Right lobe of liver (tissue), 6 donors: Measurements from ENCODE around the gene TEDC1. TPM values are rescaled to one million over a fixed set of nuclear protein-coding genes. Genes with fewer than 3 reads are reported as not detected.

Source experiments
- ATAC-seq, 4 donors: fragments of 200-7000 bp; cut with Tn5 transposase; one replicate each; pipeline ENCODE4 v1.9.1; 2020; ENCODE audit warnings: mild to moderate bottlenecking in 4 of 4, moderate library complexity in 4 of 4
- DNase-seq, 3 donors: peaks; one replicate each; pipeline ENCODE4 v3.0.0-alpha.2; 2020
- H3K27ac ChIP-seq, 3 donors: fragments of 200-600 bp; one replicate each; pipeline ENCODE4 v1.8.0; 2022
- H3K27me3 ChIP-seq, 2 donors: fragments of 200-600 bp; one replicate each; pipeline ENCODE4 v1.8.0; 2022
- H3K36me3 ChIP-seq, 4 donors: fragments of 200-600 bp; sonication (generic) in 1 of 4; one replicate each; pipeline versions ENCODE4 v1.5.1 to v1.8.0; 2017 to 2022; ENCODE audit warnings: control low read depth in 1 of 4
- H3K4me1 ChIP-seq, 4 donors: fragments of 200-600 bp; sonication (generic) in 1 of 4; one replicate each; pipeline versions ENCODE4 v1.5.1 to v1.8.0; 2017 to 2022; ENCODE audit warnings: control low read depth in 1 of 4
- H3K4me3 ChIP-seq, 3 donors: fragments of 200-600 bp; one replicate each; pipeline ENCODE4 v1.8.0; 2022
- H3K9me3 ChIP-seq, 4 donors: fragments of 200-600 bp; sonication (generic) in 1 of 4; one replicate each; pipeline versions ENCODE4 v1.5.1 to v1.8.0; 2017 to 2022; ENCODE audit warnings: control low read depth in 1 of 4
- CTCF ChIP-seq, 4 donors: fragments of 200-600 bp in 3 of 4; fragments of 450-650 bp in 1 of 4; IDR thresholded peaks; one replicate each; pipeline versions ENCODE4 v1.5.1 to v1.8.0; 2016 to 2022; ENCODE audit warnings: antibody characterized with exemption in 4 of 4, mild to moderate bottlenecking in 2 of 4
- POLR2A ChIP-seq: fragments of 450-650 bp; IDR thresholded peaks from one replicate; pipeline ENCODE4 v1.6.1; 2017; ENCODE audit warnings: antibody characterized with exemption, mild to moderate bottlenecking
- WGBS: methylation state at CpG from one replicate; pipeline ENCODE4 v1.1.6; 2018; ENCODE audit warnings: low coverage, low lambda C conversion rate; ENCODE audit not compliant: insufficient coverage; ENCODE audit errors: missing lambda C conversion rate; 5-methylcytosine and 5-hydroxymethylcytosine counted together
- intact Hi-C, 2 donors: fragments of 100-400 bp; cut with DNase I; formaldehyde crosslinking; loops; one replicate each; pipeline versions ENCODE4 v1.11.2 to v1.14.1; 2022
- total RNA-seq, 6 experiments: library from RNA; depleted of rRNA in 2 of 6; stranded (reverse); fragments of >200 nt in 2 of 6; fragmentation: NEBNext Ultra II Directional in 3 of 6; extraction: Animal tissue kit (Norgen Biotek cat#: 25700) in 3 of 6; gene quantifications; one replicate each; pipeline versions ENCODE4 v1.1.0 to v1.2.4, GENCODE V29; 2016 to 2023
- donor health status: DM: no; HTN: yes; CAD: no.
- donor health status: DM: no; HTN: no; CAD: no.
- donor health status: DM: no; HTN: no; CAD: no.
- donor health status: DM: no; HTN: yes; CAD: no.
- donor health status: DM: no; HTN: yes; CAD: no.

Gene TEDC1
- total RNA-seq, 6 experiments from 2014 or later: 2.2 to 8.1 (median 3.9) TPM

- no peaks in the 10 kb centered on the region for H3K9me3 ChIP-seq
- H3K27ac ChIP-seq: peak overlapping the region; percentile 68 to 86 (median 85)
- peak in 1 of 3 donors; percentile 44 for DNase-seq
- ATAC-seq: no peak
- no peaks in the 10 kb centered on the region for H3K36me3 ChIP-seq
- intact Hi-C loops: no loop called here
- no peak for TF ChIP-seq POLR2A
- no peak for TF ChIP-seq CTCF (IDR thresholded peaks at IDR 0.05)
- 63% methylated on average over 8 of the region's 16 CpGs for WGBS
- peak overlapping the region in 2 of 3 donors; percentile 63 to 82 for H3K4me3 ChIP-seq
- H3K27me3 ChIP-seq: no peaks in the 10 kb centered on the region
- peaks cover 0 to 53% (median 24%) of the 10 kb centered on the region in 4 donors for H3K4me1 ChIP-seq
Observed at GRCh38 chr14:105476831-105477659, 14.0 kb upstream of the TEDC1 start.

GRCh38 chr14:105477660-105478397 lies 13.2 kb upstream of the TEDC1 start:
- H3K36me3 ChIP-seq: no peaks in the 10 kb centered on the region
- WGBS: 74% methylated on average over 6 of the region's 56 CpGs
- H3K27me3 ChIP-seq: no peaks in the 10 kb centered on the region
- DNase-seq (no peak), ATAC-seq (no peak)
- H3K4me3 ChIP-seq: no peak overlapping the region
- H3K9me3 ChIP-seq: no peaks in the 10 kb centered on the region
- intact Hi-C loops: no loop called here
- H3K27ac ChIP-seq: no peak overlapping the region
- TF ChIP-seq POLR2A (no peak), CTCF (IDR thresholded peaks at IDR 0.05) (no peak)
- peaks cover 0 to 55% (median 25%) of the 10 kb centered on the region in 4 donors for H3K4me1 ChIP-seq

- no peaks in the 10 kb centered on the region for H3K9me3 ChIP-seq
- no peak for DNase-seq
- 85% methylated on average over 7 of the region's 81 CpGs for WGBS
- H3K4me1 ChIP-seq: peaks cover 0 to 53% (median 24%) of the 10 kb centered on the region in 4 donors
- no peaks in the 10 kb centered on the region for H3K36me3 ChIP-seq
- intact Hi-C loops: no loop called here
- no peaks in the 10 kb centered on the region for H3K27me3 ChIP-seq
- TF ChIP-seq POLR2A (no peak), CTCF (IDR thresholded peaks at IDR 0.05) (no peak)
- no peak overlapping the region for H3K4me3 ChIP-seq
- no peak for ATAC-seq
- H3K27ac ChIP-seq: no peak overlapping the region
Observed at GRCh38 chr14:105478398-105479251, 12.4 kb upstream of the TEDC1 start.

GRCh38 chr14:105479431-105480158 lies 11.5 kb upstream of the TEDC1 start:
- 52% methylated on average over 14 of the region's 34 CpGs for WGBS
- DNase-seq: no peak
- peaks cover 0 to 46% (median 24%) of the 10 kb centered on the region in 4 donors for H3K4me1 ChIP-seq
- no peaks in the 10 kb centered on the region for H3K27me3 ChIP-seq
- TF ChIP-seq POLR2A (no peak), CTCF (IDR thresholded peaks at IDR 0.05) (no peak)
- no peak for ATAC-seq
- H3K27ac ChIP-seq: no peak overlapping the region
- no peak overlapping the region for H3K4me3 ChIP-seq
- H3K36me3 ChIP-seq: no peaks in the 10 kb centered on the region
- H3K9me3 ChIP-seq: no peaks in the 10 kb centered on the region
- intact Hi-C loops: no loop called here
